Glomerular endothelial cell (primary cell): ENCODE results near the gene AGER. TPM values are rescaled to one million over a fixed set of nuclear protein-coding genes. Genes with fewer than 3 reads are reported as not detected.
"Not testable (repeated sequence)": the region's sequence is repeated elsewhere in the genome, so short reads cannot be mapped to it uniquely, and the experiment has no call there.

Experiments used
- DNase-seq: peaks from one replicate; pipeline ENCODE4 v3.0.0-alpha.2; 2011; ENCODE audit warnings: low read depth, low spot score; ENCODE audit errors: extremely low read depth
- total RNA-seq: library from RNA; depleted of rRNA; stranded (reverse); fragments of >200 nt; gene quantifications from 2 replicates; pipeline ENCODE4 v1.2.3, GENCODE V29; 2015

AGER gene
- total RNA-seq, 1 donor from 2014 or later = 6.1 TPM

- DNase-seq = no peak
These were observed 16.8 kb upstream of the AGER start for GRCh38 chr6:32200711-32201475.

GRCh38 chr6:32198866-32199265 is 14.8 kb upstream of the AGER start:
- DNase-seq = no peak

GRCh38 chr6:32198345-32198696 is 14.3 kb upstream of the AGER start:
- DNase-seq = no peak

GRCh38 chr6:32196682-32197616 is 12.9 kb upstream of the AGER start:
- DNase-seq = no peak

- peak; percentile 82 for DNase-seq
These were observed 12.0 kb upstream of the AGER start for GRCh38 chr6:32195902-32196681.

GRCh38 chr6:32195652-32195901 is 11.5 kb upstream of the AGER start:
- DNase-seq = peak; percentile 88

- DNase-seq = no peak
These were observed 11.0 kb upstream of the AGER start for GRCh38 chr6:32194825-32195651.

- no peak for DNase-seq
These were observed 10.3 kb upstream of the AGER start for GRCh38 chr6:32194388-32194787.

GRCh38 chr6:32193096-32193495 is 9.0 kb upstream of the AGER start:
- DNase-seq = not testable (repeated sequence)

- DNase-seq = no peak
These were observed 8.6 kb upstream of the AGER start, which contains the start of gene GPSM3 for GRCh38 chr6:32192608-32193039. Gene GPSM3, minus strand, starts transcription at chr6:32192643. Its CDS starts 130 bp downstream, at chr6:32192513.

GRCh38 chr6:32191696-32192607 is 7.9 kb upstream of the AGER start:
- DNase-seq = no peak

GRCh38 chr6:32190911-32191677 is 7.0 kb upstream of the AGER start:
- DNase-seq = no peak

- no peak for DNase-seq
These were observed 6.2 kb upstream of the AGER start, which contains the start of gene PBX2 for GRCh38 chr6:32190054-32190851. Gene PBX2, minus strand, starts transcription at chr6:32190202. Its CDS starts 287 bp downstream, at chr6:32189915.

- DNase-seq = no peak
These were observed 5.6 kb upstream of the AGER start for GRCh38 chr6:32189742-32190053.

GRCh38 chr6:32189069-32189741 is 5.2 kb upstream of the AGER start:
- no peak for DNase-seq

- DNase-seq = no peak
These were observed 4.5 kb upstream of the AGER start for GRCh38 chr6:32188381-32189068.
